Measurements from ENCODE around the gene GGT7. TPM values are rescaled to one million over a fixed set of nuclear protein-coding genes. Genes with fewer than 3 reads are reported as not detected.
"Not testable (repeated sequence)": the region's sequence is repeated elsewhere in the genome, so short reads cannot be mapped to it uniquely, and the experiment has no call there.

Gene GGT7
- total RNA-seq, 2 donors from 2014 or later: 20.8 to 23.1 TPM

DNA sequence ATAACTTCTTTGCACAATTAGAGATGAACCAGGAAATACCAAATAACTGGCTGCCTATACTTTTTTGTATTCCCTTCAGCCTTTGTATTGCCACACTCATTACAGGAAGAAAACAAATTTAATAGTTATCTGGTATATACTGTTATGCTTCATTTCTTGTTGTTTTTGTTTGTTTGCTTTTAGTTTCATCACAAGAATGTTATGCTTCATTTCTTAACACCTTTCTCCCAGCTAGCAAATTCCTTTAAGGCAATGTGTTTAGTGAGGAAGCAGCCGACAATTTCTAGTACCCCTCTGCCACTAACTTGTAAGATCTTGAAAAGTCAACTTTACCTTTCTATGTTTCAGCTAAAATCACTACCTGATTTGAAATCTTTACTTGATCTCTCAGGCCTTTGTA, 48.6 kb downstream of the GGT7 start:
- ATAC-seq (replicated peaks in 1 of 2) (no peak), DNase-seq (no peak)
- Mint-ChIP-seq H3K9me3 (no peaks in the 10 kb centered on the region), H3K4me3 (peak overlapping the region; percentile 95 to 96), H3K36me3 (ENCODE audit: insufficient read depth in 2 of 2) (peaks cover 0 to 2% of the 10 kb centered on the region in 2 donors), H3K4me1 (ENCODE audit: low read depth) (peaks cover 35% of the 10 kb centered on the region), H3K27ac (peak overlapping the region; percentile 95), H3K27me3 (ENCODE audit: low read depth) (no peaks in the 10 kb centered on the region)

DNA sequence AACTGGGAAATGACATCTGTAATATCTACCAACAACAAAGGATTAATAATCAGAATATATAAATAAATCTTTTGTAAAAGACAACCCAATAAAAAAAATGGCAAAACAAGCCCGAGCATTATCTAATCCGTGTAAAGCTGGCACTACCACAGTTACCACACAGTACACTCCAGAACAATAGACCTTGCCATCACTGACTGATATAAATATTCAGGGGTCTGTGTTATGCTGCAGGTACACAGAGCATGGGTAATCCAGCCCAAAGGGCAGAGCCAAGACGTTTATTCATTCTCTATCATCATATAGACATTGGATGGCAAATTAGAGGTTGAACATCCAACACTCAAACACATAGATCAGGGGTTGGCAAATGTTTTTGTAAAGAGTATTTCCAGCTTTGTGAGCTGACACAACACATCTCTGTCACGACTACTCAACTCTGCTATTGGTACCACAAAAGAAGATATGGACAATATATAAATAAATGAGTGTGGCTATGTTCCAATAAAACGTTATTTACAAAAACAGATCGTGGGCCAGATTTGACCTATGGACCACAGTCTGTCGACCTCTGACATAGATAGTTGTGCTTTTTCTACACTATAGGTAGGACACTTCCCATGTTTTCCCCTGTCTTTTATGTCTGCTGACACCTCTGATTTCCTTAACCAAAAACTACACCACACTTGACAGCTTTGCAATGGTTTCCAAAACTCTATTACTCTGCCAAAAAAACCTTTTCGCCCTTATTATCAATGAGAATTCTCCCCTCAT, 51.7 kb downstream of the GGT7 start:
- DNase-seq (no peak), ATAC-seq (replicated peaks in 1 of 2) (no peak)
- Mint-ChIP-seq H3K36me3 (ENCODE audit: insufficient read depth in 2 of 2) (peaks cover 0 to 2% of the 10 kb centered on the region in 2 donors), H3K27ac (no peak overlapping the region), H3K4me3 (no peak overlapping the region), H3K27me3 (ENCODE audit: low read depth) (no peaks in the 10 kb centered on the region), H3K9me3 (no peaks in the 10 kb centered on the region), H3K4me1 (ENCODE audit: low read depth) (peaks cover 43% of the 10 kb centered on the region)

DNA sequence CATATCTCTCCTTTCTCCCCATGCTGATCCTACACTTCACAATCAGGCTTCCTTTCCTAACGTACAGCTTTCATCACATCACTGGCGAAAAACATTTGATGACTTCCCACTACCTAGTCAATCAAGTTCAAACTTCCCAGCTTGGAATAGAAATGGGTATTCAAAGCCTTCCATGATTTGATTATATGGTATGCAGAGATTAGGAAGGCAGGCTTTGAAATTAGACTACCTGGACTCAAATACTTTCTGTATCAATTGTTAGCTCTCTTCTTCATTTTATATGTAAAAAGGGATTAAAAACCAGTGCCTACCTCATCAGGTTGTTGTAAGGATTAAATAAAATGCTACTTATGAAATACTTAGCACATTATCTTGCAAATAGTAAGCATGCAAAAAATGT, 54.9 kb downstream of the GGT7 start:
- ATAC-seq (replicated peaks in 1 of 2): no peak
- H3K4me3 Mint-ChIP-seq: no peak overlapping the region
- no peaks in the 10 kb centered on the region for H3K27me3 Mint-ChIP-seq (ENCODE audit: low read depth)
- no peaks in the 10 kb centered on the region for H3K9me3 Mint-ChIP-seq
- no peaks in the 10 kb centered on the region for H3K36me3 Mint-ChIP-seq (ENCODE audit: insufficient read depth in 2 of 2)
- no peak for DNase-seq
- H3K4me1 Mint-ChIP-seq (ENCODE audit: low read depth): peaks cover 23% of the 10 kb centered on the region
- H3K27ac Mint-ChIP-seq: no peak overlapping the region

DNA sequence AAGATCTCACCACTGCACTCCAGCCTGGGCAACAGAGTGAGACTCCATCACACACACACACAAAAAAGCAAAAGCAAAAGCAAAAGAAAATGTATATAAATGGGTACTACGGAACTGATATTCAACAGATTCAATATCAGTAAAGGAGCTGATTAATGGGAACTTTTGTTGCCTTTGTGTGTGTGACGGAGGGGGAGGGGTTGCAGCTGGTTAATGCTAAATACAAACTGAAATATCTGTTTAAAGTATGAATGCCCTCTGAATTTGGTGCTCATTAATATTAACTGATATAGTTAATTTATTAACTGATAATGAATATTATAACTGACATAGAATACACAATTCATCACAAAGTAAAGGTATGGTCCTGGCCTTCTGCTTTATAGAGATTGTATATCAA, 55.6 kb downstream of the GGT7 start:
- Mint-ChIP-seq H3K4me3 (no peak overlapping the region), H3K9me3 (no peaks in the 10 kb centered on the region), H3K36me3 (ENCODE audit: insufficient read depth in 2 of 2) (no peaks in the 10 kb centered on the region), H3K4me1 (ENCODE audit: low read depth) (peaks cover 17% of the 10 kb centered on the region), H3K27ac (no peak overlapping the region), H3K27me3 (ENCODE audit: low read depth) (no peaks in the 10 kb centered on the region)
- ATAC-seq (replicated peaks in 1 of 2) (no peak), DNase-seq (no peak)

DNA sequence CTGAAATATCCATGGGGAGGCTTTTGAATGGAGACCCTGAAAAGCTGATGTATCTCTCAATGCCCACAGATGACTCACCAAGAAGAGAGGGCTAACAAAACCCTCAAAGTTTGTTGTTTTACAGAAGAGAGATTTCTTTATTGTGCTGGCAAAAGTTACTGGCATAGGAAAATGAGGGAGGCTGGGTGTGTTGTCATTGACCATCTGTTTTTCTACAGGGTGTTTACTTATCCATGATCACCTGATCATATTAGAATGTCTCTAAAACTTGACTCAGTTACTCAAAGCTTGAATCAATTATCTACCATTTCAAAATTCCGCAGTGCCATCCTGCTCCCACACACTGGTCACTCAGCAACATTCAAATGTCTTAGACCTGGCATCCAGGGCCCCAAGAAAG, 57.0 kb downstream of the GGT7 start:
- Mint-ChIP-seq H3K27ac (no peak overlapping the region), H3K9me3 (no peaks in the 10 kb centered on the region), H3K4me3 (no peak overlapping the region), H3K36me3 (ENCODE audit: insufficient read depth in 2 of 2) (no peaks in the 10 kb centered on the region), H3K4me1 (ENCODE audit: low read depth) (peaks cover 10% of the 10 kb centered on the region), H3K27me3 (ENCODE audit: low read depth) (no peaks in the 10 kb centered on the region)
- no peak for DNase-seq
- ATAC-seq (replicated peaks in 1 of 2): no peak

DNA sequence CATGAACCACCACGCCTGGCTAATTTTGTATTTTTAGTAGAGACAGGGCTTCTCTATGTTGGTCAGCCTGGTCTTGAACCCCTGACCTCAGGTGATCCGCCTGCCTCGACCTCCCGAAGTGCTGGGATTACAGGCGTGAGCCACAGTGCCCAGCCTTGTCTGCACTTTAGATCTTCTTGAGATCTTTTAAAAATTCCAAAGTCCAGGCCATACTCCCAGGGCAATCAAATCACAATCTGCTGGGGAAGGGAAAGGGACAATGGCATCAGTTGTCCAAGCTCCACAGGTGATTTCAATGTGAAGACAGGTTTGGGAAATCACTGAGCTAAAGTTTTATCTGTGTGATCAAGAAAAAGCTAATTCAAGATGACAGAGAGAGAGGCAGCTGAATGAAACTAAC, 64.1 kb downstream of the GGT7 start:
- DNase-seq (no peak), ATAC-seq (replicated peaks in 1 of 2) (no peak)
- Mint-ChIP-seq H3K4me1 (ENCODE audit: low read depth) (no peaks in the 10 kb centered on the region), H3K36me3 (ENCODE audit: insufficient read depth in 2 of 2) (peaks cover 0 to 1% of the 10 kb centered on the region in 2 donors), H3K9me3 (no peaks in the 10 kb centered on the region), H3K4me3 (no peak overlapping the region), H3K27ac (no peak overlapping the region), H3K27me3 (ENCODE audit: low read depth) (no peaks in the 10 kb centered on the region)

DNA sequence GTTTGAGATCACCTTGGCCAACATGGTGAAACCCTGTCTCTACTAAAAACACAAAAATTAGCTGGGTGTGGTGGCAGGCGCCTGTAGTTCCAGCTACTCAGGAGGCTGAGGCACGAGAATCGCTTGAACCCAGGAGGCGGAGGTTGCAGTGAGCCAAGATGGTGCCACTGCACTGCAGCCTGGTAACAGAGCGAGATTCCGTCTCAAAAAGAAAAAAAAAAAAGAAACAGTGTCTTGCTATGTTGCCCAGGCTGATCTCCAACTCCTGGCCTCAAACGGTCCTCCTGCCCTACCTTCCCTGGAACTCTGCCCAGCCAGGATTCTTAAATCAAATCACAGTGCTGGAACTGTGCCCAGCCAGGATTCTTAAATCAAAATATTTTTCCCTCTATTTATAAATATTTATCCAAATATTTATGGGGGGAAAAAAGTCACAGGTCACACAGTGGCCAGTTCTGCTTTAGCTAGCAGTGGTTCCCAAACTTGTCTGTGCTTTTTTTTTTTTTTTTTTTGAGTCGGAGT, 64.7 kb downstream of the GGT7 start:
- H3K4me3 Mint-ChIP-seq; H3K27me3 Mint-ChIP-seq (ENCODE audit: low read depth); H3K9me3 Mint-ChIP-seq; H3K4me1 Mint-ChIP-seq (ENCODE audit: low read depth); H3K27ac Mint-ChIP-seq; H3K36me3 Mint-ChIP-seq (ENCODE audit: insufficient read depth in 2 of 2); ATAC-seq (replicated peaks in 1 of 2); DNase-seq: not testable (repeated sequence)

DNA sequence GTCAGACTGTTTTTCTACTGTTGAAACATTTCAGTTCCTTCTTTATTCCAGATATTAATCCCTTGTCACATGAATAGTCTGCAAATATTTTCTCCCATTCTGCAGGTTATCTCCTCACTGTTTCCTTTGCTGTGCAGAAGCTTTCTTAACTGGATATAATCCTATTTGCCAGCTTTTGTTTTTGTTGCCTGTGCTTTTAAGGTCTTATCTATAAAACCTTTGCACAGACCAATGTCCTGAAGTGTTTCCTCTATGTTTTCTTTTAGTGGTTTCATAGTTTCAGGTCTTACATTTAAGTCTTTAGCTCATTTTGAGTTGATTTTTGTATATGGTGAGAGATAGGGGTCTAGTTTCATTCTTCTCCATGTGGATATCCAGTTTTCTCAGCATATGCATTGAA, 66.4 kb downstream of the GGT7 start:
- no peaks in the 10 kb centered on the region for H3K27me3 Mint-ChIP-seq (ENCODE audit: low read depth)
- H3K4me1 Mint-ChIP-seq (ENCODE audit: low read depth): peaks cover 7% of the 10 kb centered on the region
- H3K36me3 Mint-ChIP-seq (ENCODE audit: insufficient read depth in 2 of 2): peaks cover 0 to 1% of the 10 kb centered on the region in 2 donors
- no peak for ATAC-seq (replicated peaks in 1 of 2)
- no peak overlapping the region for H3K27ac Mint-ChIP-seq
- H3K9me3 Mint-ChIP-seq: no peaks in the 10 kb centered on the region
- no peak for DNase-seq
- no peak overlapping the region for H3K4me3 Mint-ChIP-seq

DNA sequence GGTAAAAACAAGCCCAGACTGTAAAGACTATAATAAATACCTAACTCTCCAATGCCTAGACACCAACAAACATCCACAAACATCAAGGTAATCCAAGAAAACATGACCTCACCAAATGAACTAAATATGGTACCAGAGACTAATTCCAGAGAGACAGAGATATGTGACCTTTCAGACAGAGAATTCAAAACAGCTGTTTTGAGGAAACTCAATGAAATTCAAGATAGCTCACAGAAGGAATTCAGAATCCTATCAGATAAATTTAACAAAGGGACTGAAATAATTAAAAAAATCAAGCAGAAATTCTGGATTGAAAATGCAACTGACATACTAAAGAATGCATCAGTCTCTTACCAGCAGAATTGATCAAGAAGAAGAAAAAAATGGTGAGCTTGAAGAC, 73.8 kb downstream of the GGT7 start:
- H3K4me3 Mint-ChIP-seq: no peak overlapping the region
- peaks cover 0 to 1% of the 10 kb centered on the region in 2 donors for H3K9me3 Mint-ChIP-seq
- H3K27ac Mint-ChIP-seq: peak overlapping the region; percentile 64
- DNase-seq (no peak), ATAC-seq (replicated peaks in 1 of 2) (no peak)
- H3K4me1 Mint-ChIP-seq (ENCODE audit: low read depth): peaks cover 25% of the 10 kb centered on the region
- peaks cover 0 to 1% of the 10 kb centered on the region in 2 donors for H3K36me3 Mint-ChIP-seq (ENCODE audit: insufficient read depth in 2 of 2)
- no peaks in the 10 kb centered on the region for H3K27me3 Mint-ChIP-seq (ENCODE audit: low read depth)

DNA sequence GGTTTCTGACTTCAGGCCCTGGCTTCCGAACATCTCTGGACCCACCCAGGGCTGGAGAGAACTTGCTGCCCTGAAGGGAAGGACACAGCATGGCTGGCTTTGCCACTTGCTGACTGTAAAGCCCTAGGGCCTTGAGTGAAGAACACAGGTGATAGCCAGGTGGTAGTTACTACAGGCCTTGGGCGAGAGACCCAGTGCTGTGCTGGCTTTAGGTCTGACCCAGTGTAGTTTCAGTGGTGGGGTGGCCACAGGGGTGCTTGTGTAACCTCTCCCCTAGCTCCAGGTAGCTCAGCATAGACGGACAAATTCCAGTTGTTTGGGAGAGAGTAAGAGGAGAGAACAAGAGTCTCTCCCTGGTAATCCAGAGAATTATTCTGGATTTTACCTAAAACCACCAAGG, 74.3 kb downstream of the GGT7 start:
- Mint-ChIP-seq H3K9me3 (peaks cover 0 to 1% of the 10 kb centered on the region in 2 donors), H3K36me3 (ENCODE audit: insufficient read depth in 2 of 2) (peaks cover 0 to 1% of the 10 kb centered on the region in 2 donors), H3K27me3 (ENCODE audit: low read depth) (no peaks in the 10 kb centered on the region), H3K4me1 (ENCODE audit: low read depth) (peaks cover 25% of the 10 kb centered on the region), H3K27ac (no peak overlapping the region), H3K4me3 (no peak overlapping the region)
- DNase-seq: no peak
- ATAC-seq (replicated peaks in 1 of 2): no peak

DNA sequence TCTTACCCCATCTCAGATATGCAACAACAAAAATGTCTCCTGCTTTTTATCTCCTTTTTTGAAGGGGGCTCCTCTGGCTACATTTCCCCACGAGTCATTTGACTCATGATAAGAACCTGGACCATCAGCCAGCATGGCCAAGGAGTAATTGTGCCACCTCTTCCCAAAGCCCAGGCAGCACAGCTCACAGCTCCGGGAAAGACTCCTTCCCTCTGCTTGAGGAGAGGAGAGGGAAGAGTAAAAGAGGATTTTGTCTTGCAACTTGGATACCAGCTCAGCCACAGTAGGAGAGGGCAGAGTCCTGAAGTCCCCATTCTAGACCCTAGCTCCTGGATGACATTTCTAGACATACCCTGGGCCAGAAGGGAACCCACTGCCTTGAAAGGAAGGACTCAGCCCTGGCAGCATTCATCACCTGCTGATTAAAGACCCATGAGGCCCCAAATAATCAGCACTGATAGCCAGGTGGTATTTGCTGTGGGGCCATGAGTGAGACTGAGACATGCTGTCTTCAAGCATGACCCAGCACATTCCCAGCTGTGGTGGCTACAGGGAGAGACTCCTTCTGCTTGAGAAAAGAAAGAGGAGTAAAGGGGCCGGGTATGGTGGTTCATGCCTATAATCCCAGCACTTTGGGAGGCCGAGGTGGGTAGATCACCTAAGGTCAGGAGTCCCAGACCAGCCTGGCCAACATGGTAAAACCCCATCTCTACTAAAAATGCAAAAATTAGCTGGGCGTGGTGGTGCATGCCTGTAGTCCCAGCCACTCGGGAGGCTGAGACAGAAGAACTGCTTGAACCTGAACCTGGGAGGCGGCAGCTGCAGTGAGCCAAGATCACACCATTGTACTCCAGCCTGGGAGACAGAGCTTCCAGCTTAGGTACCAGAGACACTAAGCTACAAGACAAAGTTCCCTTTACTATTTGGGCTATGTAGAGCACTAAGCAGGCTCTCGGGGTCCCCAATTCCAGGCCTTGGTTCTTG, 75.4 kb downstream of the GGT7 start:
- no peak for DNase-seq
- no peak overlapping the region for H3K27ac Mint-ChIP-seq
- peaks cover 25% of the 10 kb centered on the region for H3K4me1 Mint-ChIP-seq (ENCODE audit: low read depth)
- peaks cover 0 to 1% of the 10 kb centered on the region in 2 donors for H3K9me3 Mint-ChIP-seq
- ATAC-seq (replicated peaks in 1 of 2): no peak
- no peaks in the 10 kb centered on the region for H3K27me3 Mint-ChIP-seq (ENCODE audit: low read depth)
- no peak overlapping the region for H3K4me3 Mint-ChIP-seq
- peaks cover 0 to 1% of the 10 kb centered on the region in 2 donors for H3K36me3 Mint-ChIP-seq (ENCODE audit: insufficient read depth in 2 of 2)
